ENCODE data around the gene WDR53. TPM values are rescaled to one million over a fixed set of nuclear protein-coding genes. Genes with fewer than 3 reads are reported as not detected.
"Not testable (repeated sequence)": the region's sequence is repeated elsewhere in the genome, so short reads cannot be mapped to it uniquely, and the experiment has no call there.

The WDR53 gene
- polyA plus RNA-seq, 3 donors: 4.1 to 6.7 (median 5.3) TPM

- WGBS (ENCODE audit: insufficient coverage): 100% methylated on average over 5 of the region's 8 CpGs
- no peak overlapping the region for H3K4me2 ChIP-seq (replicated peaks; ENCODE audit: extremely low read depth, low read length, poor library complexity, severe bottlenecking)
- H3K27me3 ChIP-seq (ENCODE audit: control insufficient read depth in 2 of 2, insufficient read depth in 2 of 2, low read length in 2 of 2): no peaks in the 10 kb centered on the region
- H3K27ac ChIP-seq (ENCODE audit: low read depth in 1 of 2, low read length in 2 of 2): no peak overlapping the region
- Mint-ChIP-seq H3K36me3 (no peaks in the 10 kb centered on the region), H3K4me1 (no peaks in the 10 kb centered on the region), H3K27ac (no peak overlapping the region), H3K9me3 (peaks cover 15 to 56% (median 34%) of the 10 kb centered on the region in 7 donors), H3K27me3 (ENCODE audit: low read depth in 3 of 3) (peaks cover 0 to 5% (median 2%) of the 10 kb centered on the region in 3 donors), H3K4me3 (no peak overlapping the region)
- no peak overlapping the region for H3K4me3 ChIP-seq (replicated peaks in 1 of 3; ENCODE audit: low read depth in 2 of 3, low read length in 3 of 3)
- no peak overlapping the region for H3K9ac ChIP-seq (ENCODE audit: insufficient read depth, low read length, poor library complexity, severe bottlenecking)
- H3K9me3 ChIP-seq (replicated peaks in 1 of 2; ENCODE audit: control insufficient read depth in 1 of 2, insufficient read depth in 1 of 2, low read length in 2 of 2): peaks cover 18 to 22% of the 10 kb centered on the region in 2 donors
- intact Hi-C loops (cut with micrococcal nuclease): no loop called here
- TF ChIP-seq, protein P1, sequence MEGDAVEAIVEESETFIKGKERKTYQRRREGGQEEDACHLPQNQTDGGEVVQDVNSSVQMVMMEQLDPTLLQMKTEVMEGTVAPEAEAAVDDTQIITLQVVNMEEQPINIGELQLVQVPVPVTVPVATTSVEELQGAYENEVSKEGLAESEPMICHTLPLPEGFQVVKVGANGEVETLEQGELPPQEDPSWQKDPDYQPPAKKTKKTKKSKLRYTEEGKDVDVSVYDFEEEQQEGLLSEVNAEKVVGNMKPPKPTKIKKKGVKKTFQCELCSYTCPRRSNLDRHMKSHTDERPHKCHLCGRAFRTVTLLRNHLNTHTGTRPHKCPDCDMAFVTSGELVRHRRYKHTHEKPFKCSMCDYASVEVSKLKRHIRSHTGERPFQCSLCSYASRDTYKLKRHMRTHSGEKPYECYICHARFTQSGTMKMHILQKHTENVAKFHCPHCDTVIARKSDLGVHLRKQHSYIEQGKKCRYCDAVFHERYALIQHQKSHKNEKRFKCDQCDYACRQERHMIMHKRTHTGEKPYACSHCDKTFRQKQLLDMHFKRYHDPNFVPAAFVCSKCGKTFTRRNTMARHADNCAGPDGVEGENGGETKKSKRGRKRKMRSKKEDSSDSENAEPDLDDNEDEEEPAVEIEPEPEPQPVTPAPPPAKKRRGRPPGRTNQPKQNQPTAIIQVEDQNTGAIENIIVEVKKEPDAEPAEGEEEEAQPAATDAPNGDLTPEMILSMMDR (IDR thresholded peaks at IDR 0.05): no peak
- no peaks in the 10 kb centered on the region for H3K79me2 ChIP-seq (ENCODE audit: insufficient read depth, low read length)
- H3K36me3 ChIP-seq (replicated peaks in 1 of 2; ENCODE audit: control insufficient read depth in 1 of 2, insufficient read depth in 2 of 2, low read length in 2 of 2): no peaks in the 10 kb centered on the region
- no peaks in the 10 kb centered on the region for H4K20me1 ChIP-seq (ENCODE audit: insufficient read depth, low read length)
- H3K4me1 ChIP-seq (ENCODE audit: control insufficient read depth in 1 of 2, insufficient read depth in 2 of 2, low read length in 2 of 2): no peaks in the 10 kb centered on the region
- DNase-seq: no peak
- no peak overlapping the region for H2AFZ ChIP-seq (ENCODE audit: insufficient read depth, low read depth, low read length, poor library complexity, severe bottlenecking)
Observed at GRCh38 chr3:196513697-196514349, 54.5 kb downstream of the WDR53 start.

DNA sequence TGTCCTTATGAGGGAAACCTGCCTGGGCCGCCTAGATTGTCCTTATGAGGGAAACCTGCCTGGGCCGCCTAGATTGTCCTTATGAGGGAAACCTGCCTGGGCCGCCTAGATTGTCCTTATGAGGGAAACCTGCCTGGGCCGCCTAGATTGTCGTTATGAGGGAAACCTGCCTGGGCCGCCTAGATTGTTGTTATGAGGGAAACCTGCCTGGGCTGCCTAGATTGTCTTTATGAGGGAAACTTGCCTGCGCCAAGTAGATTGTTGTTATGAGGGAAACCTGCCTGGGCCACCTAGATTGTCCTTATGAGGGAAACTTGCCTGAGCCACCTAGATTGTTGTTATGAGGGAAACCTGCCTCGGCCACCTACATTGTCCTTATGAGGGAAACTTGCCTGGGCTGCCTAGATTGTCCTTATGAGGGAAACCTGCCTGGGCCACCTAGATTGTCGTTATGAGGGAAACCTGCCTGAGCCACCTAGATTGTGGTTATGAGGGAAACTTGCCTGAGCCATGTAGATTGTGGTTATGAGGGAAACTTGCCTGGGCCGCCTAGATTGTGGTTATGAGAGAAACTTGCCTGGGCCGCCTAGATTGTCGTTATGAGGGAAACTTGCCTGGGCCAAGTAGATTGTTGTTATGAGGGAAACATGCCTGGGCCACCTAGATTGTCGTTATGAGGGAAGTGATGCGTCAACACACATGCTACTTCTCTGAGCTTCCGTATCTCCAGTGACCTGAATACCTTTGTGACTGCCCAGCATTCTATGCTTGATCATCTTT lies 56.5 kb downstream of the WDR53 start:
- H3K79me2 ChIP-seq (ENCODE audit: insufficient read depth, low read length); H3K36me3 Mint-ChIP-seq; H3K9me3 ChIP-seq (replicated peaks in 1 of 2; ENCODE audit: control insufficient read depth in 1 of 2, insufficient read depth in 1 of 2, low read length in 2 of 2); H3K36me3 ChIP-seq (replicated peaks in 1 of 2; ENCODE audit: control insufficient read depth in 1 of 2, insufficient read depth in 2 of 2, low read length in 2 of 2); H3K27me3 ChIP-seq (ENCODE audit: control insufficient read depth in 2 of 2, insufficient read depth in 2 of 2, low read length in 2 of 2); H3K4me2 ChIP-seq (replicated peaks; ENCODE audit: extremely low read depth, low read length, poor library complexity, severe bottlenecking); H3K4me3 Mint-ChIP-seq; H3K4me1 ChIP-seq (ENCODE audit: control insufficient read depth in 1 of 2, insufficient read depth in 2 of 2, low read length in 2 of 2); H3K4me3 ChIP-seq (replicated peaks in 1 of 3; ENCODE audit: low read depth in 2 of 3, low read length in 3 of 3); H3K27ac Mint-ChIP-seq; DNase-seq; intact Hi-C loops (cut with micrococcal nuclease); H3K4me1 Mint-ChIP-seq; H3K27ac ChIP-seq (ENCODE audit: low read depth in 1 of 2, low read length in 2 of 2); H2AFZ ChIP-seq (ENCODE audit: insufficient read depth, low read depth, low read length, poor library complexity, severe bottlenecking); H3K9ac ChIP-seq (ENCODE audit: insufficient read depth, low read length, poor library complexity, severe bottlenecking); H3K27me3 Mint-ChIP-seq (ENCODE audit: low read depth in 3 of 3); H4K20me1 ChIP-seq (ENCODE audit: insufficient read depth, low read length): not testable (repeated sequence)
- WGBS (ENCODE audit: insufficient coverage): 77% methylated on average over 9 of the region's 15 CpGs
- H3K9me3 Mint-ChIP-seq: peaks cover 8 to 42% (median 18%) of the 10 kb centered on the region in 7 donors

DNA sequence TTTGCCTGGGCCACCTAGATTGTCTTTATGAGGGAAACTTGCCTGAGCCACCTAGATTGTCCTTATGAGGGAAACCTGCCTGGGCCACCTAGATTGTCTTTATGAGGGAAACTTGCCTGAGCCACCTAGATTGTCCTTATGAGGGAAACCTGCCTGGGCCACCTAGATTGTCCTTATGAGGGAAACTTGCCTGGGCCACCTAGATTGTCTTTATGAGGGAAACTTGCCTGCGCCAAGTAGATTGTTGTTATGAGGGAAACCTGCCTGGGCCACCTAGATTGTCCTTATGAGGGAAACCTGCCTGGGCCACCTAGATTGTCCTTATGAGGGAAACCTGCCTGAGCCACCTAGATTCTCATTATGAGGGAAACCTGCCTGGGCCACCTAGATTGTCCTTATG lies 57.2 kb downstream of the WDR53 start:
- H3K27ac ChIP-seq (ENCODE audit: low read depth in 1 of 2, low read length in 2 of 2); H3K4me3 ChIP-seq (replicated peaks in 1 of 3; ENCODE audit: low read depth in 2 of 3, low read length in 3 of 3); H3K9ac ChIP-seq (ENCODE audit: insufficient read depth, low read length, poor library complexity, severe bottlenecking); intact Hi-C loops (cut with micrococcal nuclease); H3K9me3 ChIP-seq (replicated peaks in 1 of 2; ENCODE audit: control insufficient read depth in 1 of 2, insufficient read depth in 1 of 2, low read length in 2 of 2); H3K27ac Mint-ChIP-seq; H4K20me1 ChIP-seq (ENCODE audit: insufficient read depth, low read length); H3K27me3 Mint-ChIP-seq (ENCODE audit: low read depth in 3 of 3); H2AFZ ChIP-seq (ENCODE audit: insufficient read depth, low read depth, low read length, poor library complexity, severe bottlenecking); H3K27me3 ChIP-seq (ENCODE audit: control insufficient read depth in 2 of 2, insufficient read depth in 2 of 2, low read length in 2 of 2); H3K36me3 ChIP-seq (replicated peaks in 1 of 2; ENCODE audit: control insufficient read depth in 1 of 2, insufficient read depth in 2 of 2, low read length in 2 of 2); H3K4me1 Mint-ChIP-seq; DNase-seq; H3K4me2 ChIP-seq (replicated peaks; ENCODE audit: extremely low read depth, low read length, poor library complexity, severe bottlenecking); H3K4me3 Mint-ChIP-seq; H3K36me3 Mint-ChIP-seq; H3K4me1 ChIP-seq (ENCODE audit: control insufficient read depth in 1 of 2, insufficient read depth in 2 of 2, low read length in 2 of 2); H3K79me2 ChIP-seq (ENCODE audit: insufficient read depth, low read length): not testable (repeated sequence)
- peaks cover 10 to 41% (median 16%) of the 10 kb centered on the region in 7 donors for H3K9me3 Mint-ChIP-seq
- WGBS (ENCODE audit: insufficient coverage): no CpG with 5 or more reads among the region's 1 CpG

Measured in CD14-positive monocyte (primary cell).